NCI-H524 (cell line): ENCODE results near the gene AMIGO2.
"Not testable (repeated sequence)": the region's sequence is repeated elsewhere in the genome, so short reads cannot be mapped to it uniquely, and the experiment has no call there.

Experiments
- DNase-seq, 2 experiments: peaks; one replicate each; lab custom pipeline; 2025; lab: John Stamatoyannopoulos, UW

Gene AMIGO2

GRCh38 chr12:47073951-47074350 lies 5.8 kb downstream of the AMIGO2 start:
- no peak for DNase-seq

- peak in 1 of 2 experiments; percentile 8 for DNase-seq
These were observed 8.4 kb downstream of the AMIGO2 start for GRCh38 chr12:47071241-47071852.

- no peak for DNase-seq
These were observed 9.4 kb downstream of the AMIGO2 start for GRCh38 chr12:47070310-47070709.

GRCh38 chr12:47068539-47068938 lies 11.2 kb downstream of the AMIGO2 start:
- no peak for DNase-seq

- peak; percentile 1 to 15 for DNase-seq
These were observed 11.9 kb downstream of the AMIGO2 start for GRCh38 chr12:47067771-47068431.

- DNase-seq: no peak
These were observed 12.6 kb downstream of the AMIGO2 start for GRCh38 chr12:47067176-47067575.

GRCh38 chr12:47066278-47067025 lies 13.3 kb downstream of the AMIGO2 start:
- no peak for DNase-seq

- DNase-seq: no peak
These were observed 14.2 kb downstream of the AMIGO2 start for GRCh38 chr12:47065546-47065945.

- not testable (repeated sequence) for DNase-seq
These were observed 21.1 kb downstream of the AMIGO2 start for GRCh38 chr12:47058640-47059039.

- DNase-seq: not testable (repeated sequence)
These were observed 22.8 kb downstream of the AMIGO2 start for GRCh38 chr12:47056944-47057343.

- DNase-seq: not testable (repeated sequence)
These were observed 23.9 kb downstream of the AMIGO2 start for GRCh38 chr12:47055856-47056255.

- no peak for DNase-seq
These were observed 25.1 kb downstream of the AMIGO2 start for GRCh38 chr12:47054659-47055058.

- DNase-seq: no peak
These were observed 25.8 kb downstream of the AMIGO2 start for GRCh38 chr12:47053961-47054360.

- no peak for DNase-seq
These were observed 27.5 kb downstream of the AMIGO2 start for GRCh38 chr12:47052274-47052673.

GRCh38 chr12:47051291-47051690 lies 28.5 kb downstream of the AMIGO2 start:
- not testable (repeated sequence) for DNase-seq

- DNase-seq: no peak
These were observed 31.2 kb downstream of the AMIGO2 start for GRCh38 chr12:47048541-47048940.

- DNase-seq: no peak
These were observed 38.4 kb downstream of the AMIGO2 start for GRCh38 chr12:47041327-47041726.

- no peak for DNase-seq
These were observed 40.0 kb downstream of the AMIGO2 start for GRCh38 chr12:47039756-47040155.

GRCh38 chr12:47039079-47039478 lies 40.7 kb downstream of the AMIGO2 start:
- no peak for DNase-seq

GRCh38 chr12:47038270-47038748 lies 41.5 kb downstream of the AMIGO2 start:
- DNase-seq: no peak

- no peak for DNase-seq
These were observed 44.3 kb downstream of the AMIGO2 start for GRCh38 chr12:47035484-47035883.

GRCh38 chr12:47034661-47035060 lies 45.1 kb downstream of the AMIGO2 start:
- DNase-seq: no peak
